ENCODE results near the gene IRF2. TPM values are rescaled to one million over a fixed set of nuclear protein-coding genes. Genes with fewer than 3 reads are reported as not detected.

Gene IRF2
- total RNA-seq, 1 donor = 43.8 TPM

- no peak overlapping the region for H3K4me3 ChIP-seq (ENCODE audit: insufficient read depth, low read length)
- H3K36me3 ChIP-seq (ENCODE audit: insufficient read depth, low read length) = peaks cover 50% of the 10 kb centered on the region
- H3K4me1 ChIP-seq (ENCODE audit: insufficient read depth, low read length) = peaks cover 15% of the 10 kb centered on the region
- no peak for TF ChIP-seq CTCF (IDR thresholded peaks at IDR 0.05; ENCODE audit: extremely low read depth, low read depth, low read length)
- no peaks in the 10 kb centered on the region for H3K27me3 ChIP-seq (ENCODE audit: insufficient read depth, low read length)
- no peak overlapping the region for H2AFZ ChIP-seq (ENCODE audit: low read length)
- H3K9me3 ChIP-seq (ENCODE audit: low read depth, low read length) = no peaks in the 10 kb centered on the region
- no peak overlapping the region for H3K4me2 ChIP-seq (ENCODE audit: insufficient read depth, low read length)
- H3K79me2 ChIP-seq (ENCODE audit: insufficient read depth, low read length) = no peaks in the 10 kb centered on the region
- no peak for DNase-seq (ENCODE audit: insufficient read length, low spot score, missing footprints)
- H3K27ac ChIP-seq (ENCODE audit: low read depth, low read length) = no peak overlapping the region
- no peaks in the 10 kb centered on the region for H4K20me1 ChIP-seq (ENCODE audit: insufficient read depth, low read length)
Measured at GRCh38 chr4:184392748-184393559, 81.4 kb downstream of the IRF2 start.

- peaks cover 52% of the 10 kb centered on the region for H3K36me3 ChIP-seq (ENCODE audit: insufficient read depth, low read length)
- no peak overlapping the region for H3K4me2 ChIP-seq (ENCODE audit: insufficient read depth, low read length)
- H2AFZ ChIP-seq (ENCODE audit: low read length) = no peak overlapping the region
- no peaks in the 10 kb centered on the region for H3K79me2 ChIP-seq (ENCODE audit: insufficient read depth, low read length)
- H3K9me3 ChIP-seq (ENCODE audit: low read depth, low read length) = no peaks in the 10 kb centered on the region
- H3K27ac ChIP-seq (ENCODE audit: low read depth, low read length) = no peak overlapping the region
- no peak for DNase-seq (ENCODE audit: insufficient read length, low spot score, missing footprints)
- H4K20me1 ChIP-seq (ENCODE audit: insufficient read depth, low read length) = no peaks in the 10 kb centered on the region
- no peak for TF ChIP-seq CTCF (IDR thresholded peaks at IDR 0.05; ENCODE audit: extremely low read depth, low read depth, low read length)
- H3K27me3 ChIP-seq (ENCODE audit: insufficient read depth, low read length) = no peaks in the 10 kb centered on the region
- H3K4me3 ChIP-seq (ENCODE audit: insufficient read depth, low read length) = no peak overlapping the region
- H3K4me1 ChIP-seq (ENCODE audit: insufficient read depth, low read length) = peaks cover 15% of the 10 kb centered on the region
Measured at GRCh38 chr4:184392316-184392715, 82.0 kb downstream of the IRF2 start.

GRCh38 chr4:184389978-184390900, 84.1 kb downstream of the IRF2 start:
- no peaks in the 10 kb centered on the region for H3K9me3 ChIP-seq (ENCODE audit: low read depth, low read length)
- no peaks in the 10 kb centered on the region for H3K79me2 ChIP-seq (ENCODE audit: insufficient read depth, low read length)
- no peak for DNase-seq (ENCODE audit: insufficient read length, low spot score, missing footprints)
- peaks cover 12% of the 10 kb centered on the region for H3K4me1 ChIP-seq (ENCODE audit: insufficient read depth, low read length)
- no peak overlapping the region for H3K4me3 ChIP-seq (ENCODE audit: insufficient read depth, low read length)
- no peak overlapping the region for H2AFZ ChIP-seq (ENCODE audit: low read length)
- H3K27me3 ChIP-seq (ENCODE audit: insufficient read depth, low read length) = no peaks in the 10 kb centered on the region
- no peak for TF ChIP-seq CTCF (IDR thresholded peaks at IDR 0.05; ENCODE audit: extremely low read depth, low read depth, low read length)
- no peak overlapping the region for H3K27ac ChIP-seq (ENCODE audit: low read depth, low read length)
- no peak overlapping the region for H3K4me2 ChIP-seq (ENCODE audit: insufficient read depth, low read length)
- H3K36me3 ChIP-seq (ENCODE audit: insufficient read depth, low read length) = peaks cover 56% of the 10 kb centered on the region
- no peaks in the 10 kb centered on the region for H4K20me1 ChIP-seq (ENCODE audit: insufficient read depth, low read length)

GRCh38 chr4:184388106-184388505, 86.2 kb downstream of the IRF2 start:
- H3K36me3 ChIP-seq (ENCODE audit: insufficient read depth, low read length) = peaks cover 52% of the 10 kb centered on the region
- DNase-seq (ENCODE audit: insufficient read length, low spot score, missing footprints) = no peak
- H3K27ac ChIP-seq (ENCODE audit: low read depth, low read length) = no peak overlapping the region
- H3K4me1 ChIP-seq (ENCODE audit: insufficient read depth, low read length) = peaks cover 19% of the 10 kb centered on the region
- no peaks in the 10 kb centered on the region for H4K20me1 ChIP-seq (ENCODE audit: insufficient read depth, low read length)
- no peak overlapping the region for H3K4me2 ChIP-seq (ENCODE audit: insufficient read depth, low read length)
- H2AFZ ChIP-seq (ENCODE audit: low read length) = no peak overlapping the region
- TF ChIP-seq CTCF (IDR thresholded peaks at IDR 0.05; ENCODE audit: extremely low read depth, low read depth, low read length) = no peak
- no peaks in the 10 kb centered on the region for H3K27me3 ChIP-seq (ENCODE audit: insufficient read depth, low read length)
- H3K4me3 ChIP-seq (ENCODE audit: insufficient read depth, low read length) = no peak overlapping the region
- no peaks in the 10 kb centered on the region for H3K79me2 ChIP-seq (ENCODE audit: insufficient read depth, low read length)
- H3K9me3 ChIP-seq (ENCODE audit: low read depth, low read length) = no peaks in the 10 kb centered on the region
